SH-SY5Y (cell line): ENCODE results near the gene ACADSB.

Experiments used
- GATA2 ChIP-seq: IDR thresholded peaks from 2 replicates; pipeline ENCODE4 v1.6.1; 2011; ENCODE audit warnings: mild to moderate bottlenecking, low read depth, low read length
- GATA3 ChIP-seq: IDR thresholded peaks from 2 replicates; pipeline ENCODE4 v1.6.1; 2011; ENCODE audit warnings: low read depth, mild to moderate bottlenecking, low read length, moderate library complexity

GRCh38 chr10:122966879-122967278 is 41.9 kb upstream of the ACADSB start:
- TF ChIP-seq GATA2, result no peak
- no peak for TF ChIP-seq GATA3
